Osteoblast (primary cell): ENCODE measurements around the gene KCNJ12. TPM values are rescaled to one million over a fixed set of nuclear protein-coding genes. Genes with fewer than 3 reads are reported as not detected.

ENCODE experiments used
- DNase-seq: peaks from one replicate; pipeline ENCODE4 v3.0.0; 2011; ENCODE audit warnings: low spot score, mixed read lengths; ENCODE audit not compliant: insufficient read length; ENCODE audit errors: missing footprints
- H2AFZ ChIP-seq: 2 replicates; pipeline ENCODE4 v1.6.0; 2011; ENCODE audit warnings: mild to moderate bottlenecking, low read length
- H3K27ac ChIP-seq: 2 replicates; pipeline ENCODE4 v1.5.1; 2011; ENCODE audit warnings: mild to moderate bottlenecking, low read depth, low read length, moderate library complexity
- H3K27me3 ChIP-seq: 2 replicates; pipeline ENCODE4 v1.6.0; 2012; ENCODE audit warnings: mild to moderate bottlenecking, control low read depth, inconsistent platforms, low read length, moderate library complexity; ENCODE audit not compliant: insufficient read depth
- H3K36me3 ChIP-seq: 2 replicates; pipeline ENCODE4 v1.5.1; 2011; ENCODE audit warnings: mild to moderate bottlenecking, low read length, control low read depth, moderate library complexity; ENCODE audit not compliant: insufficient read depth
- H3K4me1 ChIP-seq: 2 replicates; pipeline ENCODE4 v1.5.1; 2011; ENCODE audit warnings: mild to moderate bottlenecking, low read length, control low read depth, moderate library complexity; ENCODE audit not compliant: insufficient read depth
- H3K4me2 ChIP-seq: 2 replicates; pipeline ENCODE4 v1.6.0; 2011; ENCODE audit warnings: mild to moderate bottlenecking, low read length; ENCODE audit not compliant: insufficient read depth
- H3K4me3 ChIP-seq: fragments of 200-600 bp; sonication (generic); 3 replicates; pipeline ENCODE4 v1.5.1; 2012; ENCODE audit warnings: mild to moderate bottlenecking, low read length, inconsistent platforms; ENCODE audit not compliant: insufficient read depth
- H3K79me2 ChIP-seq: 2 replicates; pipeline ENCODE4 v1.6.0; 2012; ENCODE audit warnings: mild to moderate bottlenecking, low read length, control low read depth, inconsistent platforms; ENCODE audit not compliant: insufficient read depth
- H3K9me3 ChIP-seq: 2 replicates; pipeline ENCODE4 v1.5.1; 2011; ENCODE audit warnings: low read depth, low read length, control low read depth
- H4K20me1 ChIP-seq: 2 replicates; pipeline ENCODE4 v1.6.0; 2012; ENCODE audit warnings: mild to moderate bottlenecking, low read length, control low read depth; ENCODE audit not compliant: insufficient read depth
- total RNA-seq: library from RNA; depleted of rRNA; stranded (reverse); fragments of >200 nt; gene quantifications from 2 replicates; pipeline ENCODE4 v1.2.3, GENCODE V29; 2012
- TF ChIP-seq, protein P1 (sequence below): IDR thresholded peaks from 2 replicates; pipeline ENCODE4 v1.5.1; 2011; ENCODE audit warnings: mild to moderate bottlenecking, low read depth, low read length, moderate library complexity; ENCODE audit errors: extremely low read depth

KCNJ12 gene
- total RNA-seq, 1 donor = under 0.01 TPM

DNA sequence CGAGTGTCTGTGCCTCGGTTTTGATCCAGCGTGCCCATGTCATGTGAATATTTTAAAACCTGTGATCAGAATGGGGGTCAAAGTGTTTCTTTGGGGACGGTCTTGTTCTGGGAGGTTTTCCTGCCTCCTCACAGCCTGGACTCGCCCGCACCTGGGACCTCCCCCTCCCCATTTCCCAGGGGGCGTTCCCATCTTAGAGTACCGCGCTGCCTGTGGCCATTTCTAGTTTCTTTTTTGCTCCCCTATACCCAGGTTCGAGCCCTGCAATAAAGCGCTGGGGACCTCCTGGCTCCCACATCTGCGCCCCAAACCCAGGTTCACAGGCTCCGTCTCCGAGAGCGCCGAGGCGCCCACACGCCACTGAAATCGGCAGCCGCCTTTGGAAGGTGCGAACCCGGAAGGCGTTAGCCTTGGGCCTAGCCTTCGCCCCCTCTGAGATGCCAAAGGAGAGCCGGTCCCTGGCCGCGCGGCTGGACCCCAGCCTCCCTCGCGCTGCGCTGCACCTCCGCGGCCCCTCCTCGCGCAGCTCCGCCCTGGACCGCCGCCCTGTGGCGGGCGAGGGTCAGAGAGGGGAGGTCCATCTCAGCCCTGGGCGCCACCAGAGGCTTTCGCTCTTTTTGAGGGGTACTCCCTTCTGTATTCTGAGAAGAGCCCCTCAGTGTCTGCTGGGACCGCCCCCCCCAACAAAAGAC lies 1.7 kb downstream of the KCNJ12 start:
- H3K4me2 ChIP-seq = peak overlapping the region; percentile 58
- no peaks in the 10 kb centered on the region for H4K20me1 ChIP-seq
- H3K36me3 ChIP-seq = no peaks in the 10 kb centered on the region
- H3K9me3 ChIP-seq = no peaks in the 10 kb centered on the region
- no peak overlapping the region for H3K4me3 ChIP-seq
- no peak overlapping the region for H3K27ac ChIP-seq
- H3K27me3 ChIP-seq = peaks cover 31% of the 10 kb centered on the region
- no peak overlapping the region for H2AFZ ChIP-seq
- TF ChIP-seq, protein P1, sequence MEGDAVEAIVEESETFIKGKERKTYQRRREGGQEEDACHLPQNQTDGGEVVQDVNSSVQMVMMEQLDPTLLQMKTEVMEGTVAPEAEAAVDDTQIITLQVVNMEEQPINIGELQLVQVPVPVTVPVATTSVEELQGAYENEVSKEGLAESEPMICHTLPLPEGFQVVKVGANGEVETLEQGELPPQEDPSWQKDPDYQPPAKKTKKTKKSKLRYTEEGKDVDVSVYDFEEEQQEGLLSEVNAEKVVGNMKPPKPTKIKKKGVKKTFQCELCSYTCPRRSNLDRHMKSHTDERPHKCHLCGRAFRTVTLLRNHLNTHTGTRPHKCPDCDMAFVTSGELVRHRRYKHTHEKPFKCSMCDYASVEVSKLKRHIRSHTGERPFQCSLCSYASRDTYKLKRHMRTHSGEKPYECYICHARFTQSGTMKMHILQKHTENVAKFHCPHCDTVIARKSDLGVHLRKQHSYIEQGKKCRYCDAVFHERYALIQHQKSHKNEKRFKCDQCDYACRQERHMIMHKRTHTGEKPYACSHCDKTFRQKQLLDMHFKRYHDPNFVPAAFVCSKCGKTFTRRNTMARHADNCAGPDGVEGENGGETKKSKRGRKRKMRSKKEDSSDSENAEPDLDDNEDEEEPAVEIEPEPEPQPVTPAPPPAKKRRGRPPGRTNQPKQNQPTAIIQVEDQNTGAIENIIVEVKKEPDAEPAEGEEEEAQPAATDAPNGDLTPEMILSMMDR = no peak
- DNase-seq = no peak
- no peaks in the 10 kb centered on the region for H3K79me2 ChIP-seq
- H3K4me1 ChIP-seq = peaks cover 5% of the 10 kb centered on the region

DNA sequence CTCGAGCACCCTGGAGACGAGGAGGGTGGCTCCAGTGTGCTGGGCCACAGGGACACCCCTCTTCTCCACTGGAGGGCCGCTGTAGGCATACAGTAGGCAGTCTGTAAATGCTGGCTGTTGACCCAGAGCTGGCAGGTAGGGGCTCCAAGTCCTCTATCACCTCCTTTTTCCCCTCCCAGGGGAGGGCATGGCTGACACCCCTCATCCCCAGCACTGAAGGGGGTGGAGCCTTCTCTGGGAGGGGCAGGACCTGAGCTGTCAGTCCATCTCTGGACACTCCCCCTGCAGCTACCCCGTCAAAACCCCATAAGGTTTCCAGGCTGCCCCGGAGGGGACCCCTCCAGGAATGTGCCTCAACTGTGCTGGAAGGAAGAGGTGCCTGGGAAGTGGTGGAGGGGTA lies 2.4 kb downstream of the KCNJ12 start:
- Histone ChIP-seq H3K4me3 (no peak overlapping the region), H3K79me2 (no peaks in the 10 kb centered on the region), H3K27me3 (peaks cover 35% of the 10 kb centered on the region), H2AFZ (no peak overlapping the region), H4K20me1 (no peaks in the 10 kb centered on the region), H3K36me3 (no peaks in the 10 kb centered on the region), H3K4me1 (peaks cover 5% of the 10 kb centered on the region), H3K4me2 (no peak overlapping the region), H3K9me3 (no peaks in the 10 kb centered on the region), H3K27ac (no peak overlapping the region)
- DNase-seq = no peak
- TF ChIP-seq, protein P1 = no peak

DNA sequence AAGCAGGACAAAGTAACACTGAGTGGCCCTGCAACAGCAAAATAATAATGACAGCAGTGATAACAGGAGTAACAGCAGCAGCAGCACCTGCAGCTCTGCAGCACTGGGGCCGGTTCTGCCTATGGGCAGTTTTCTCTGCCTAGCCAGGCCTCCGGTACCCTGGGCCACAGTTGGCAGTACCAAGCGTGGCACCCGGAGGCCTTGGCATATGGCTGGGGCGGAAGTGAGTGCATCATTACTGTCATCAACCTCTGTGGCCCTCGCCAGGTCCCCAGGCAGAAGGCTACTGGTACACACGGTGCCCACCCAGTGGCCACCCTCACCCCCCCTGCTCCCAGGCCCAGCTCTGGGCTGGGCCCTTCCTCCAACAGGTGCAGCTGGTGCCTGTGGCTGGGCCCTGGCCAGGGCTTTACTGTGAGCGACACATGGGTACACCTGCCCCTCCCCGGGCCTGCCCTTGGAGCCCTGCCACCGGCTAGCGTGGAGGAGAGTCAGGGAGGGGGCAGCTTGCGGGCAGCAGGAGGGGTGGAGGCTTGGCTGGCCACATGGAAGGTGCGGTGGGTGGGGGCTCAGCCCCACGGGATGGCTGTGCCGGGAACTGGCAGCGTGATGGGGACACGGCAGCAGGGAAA lies 3.0 kb downstream of the KCNJ12 start:
- no peak overlapping the region for H2AFZ ChIP-seq
- no peak overlapping the region for H3K4me2 ChIP-seq
- peaks cover 36% of the 10 kb centered on the region for H3K27me3 ChIP-seq
- H3K4me1 ChIP-seq = peaks cover 5% of the 10 kb centered on the region
- H4K20me1 ChIP-seq = no peaks in the 10 kb centered on the region
- no peaks in the 10 kb centered on the region for H3K36me3 ChIP-seq
- H3K27ac ChIP-seq = no peak overlapping the region
- no peak for DNase-seq
- H3K4me3 ChIP-seq = no peak overlapping the region
- H3K79me2 ChIP-seq = no peaks in the 10 kb centered on the region
- TF ChIP-seq, protein P1 = no peak
- H3K9me3 ChIP-seq = no peaks in the 10 kb centered on the region

DNA sequence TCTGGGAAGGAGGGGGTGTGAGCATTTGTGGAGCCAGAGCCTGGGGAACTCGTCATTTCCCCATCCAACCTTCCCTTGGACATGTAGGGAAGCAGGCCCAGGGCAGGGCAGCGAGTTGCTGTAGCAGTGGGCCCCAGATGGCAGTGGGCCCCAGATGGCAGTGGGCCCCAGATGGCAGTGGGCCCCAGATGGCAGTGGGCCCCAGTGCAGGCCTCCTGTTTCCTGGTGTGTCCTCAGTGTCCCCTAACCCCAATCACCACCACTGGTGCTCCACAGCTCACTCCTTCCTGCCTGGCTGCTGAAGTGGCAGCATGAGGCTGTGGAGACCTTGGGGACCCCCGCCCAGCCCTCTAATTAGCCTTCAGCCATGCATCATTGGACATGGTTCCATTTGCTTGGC lies 4.5 kb downstream of the KCNJ12 start:
- H3K9me3 ChIP-seq = no peaks in the 10 kb centered on the region
- peaks cover 5% of the 10 kb centered on the region for H3K4me1 ChIP-seq
- H4K20me1 ChIP-seq = no peaks in the 10 kb centered on the region
- H3K36me3 ChIP-seq = no peaks in the 10 kb centered on the region
- no peak overlapping the region for H2AFZ ChIP-seq
- no peak overlapping the region for H3K4me3 ChIP-seq
- DNase-seq = no peak
- TF ChIP-seq, protein P1 = no peak
- no peak overlapping the region for H3K4me2 ChIP-seq
- peaks cover 33% of the 10 kb centered on the region for H3K27me3 ChIP-seq
- H3K27ac ChIP-seq = no peak overlapping the region
- no peaks in the 10 kb centered on the region for H3K79me2 ChIP-seq
